CD4-positive, alpha-beta memory T cell (primary cell): Measurements from ENCODE around the gene TNFSF11. TPM values are rescaled to one million over a fixed set of nuclear protein-coding genes. Genes with fewer than 3 reads are reported as not detected.
A peak's percentile ranks its signal among the peaks of the same experiment; 100 is the strongest.
"Not testable (repeated sequence)": the region's sequence is repeated elsewhere in the genome, so short reads cannot be mapped to it uniquely, and the experiment has no call there.

Experiments used
- CTCF ChIA-PET: fragments of 350-600 bp; sonication (Branson Sonifier 250); formaldehyde crosslinking; loops from one replicate; lab custom pipeline; 2021; ENCODE audit warnings: inconsistent platforms; ENCODE audit not compliant: partially characterized antibody; lab: Charles Lee
- POLR2A ChIA-PET: fragments of 350-600 bp; sonication (Branson Sonifier 250); formaldehyde crosslinking; loops from one replicate; lab custom pipeline; 2021; ENCODE audit not compliant: partially characterized antibody; lab: Charles Lee
- DNase-seq, 5 donors: peaks; one replicate each; pipeline versions ENCODE4 v3.0.0 to v3.0.0-alpha.2; 2020 to 2022; ENCODE audit warnings: mixed read lengths in 1 of 5
- H3K27ac ChIP-seq: one replicate; pipeline ENCODE4 v1.7.0; 2013; ENCODE audit warnings: low read depth, low read length
- H3K27me3 ChIP-seq: 2 replicates; pipeline ENCODE4 v1.7.0; 2013; ENCODE audit warnings: mild to moderate bottlenecking, low read length, moderate library complexity; ENCODE audit not compliant: insufficient read depth
- H3K36me3 ChIP-seq: 2 replicates; pipeline ENCODE4 v1.7.0; 2013; ENCODE audit warnings: mild to moderate bottlenecking, low read length, moderate library complexity; ENCODE audit not compliant: insufficient read depth
- H3K4me1 ChIP-seq: 2 replicates; pipeline ENCODE4 v1.7.0; 2013; ENCODE audit warnings: mild to moderate bottlenecking, low read length, moderate library complexity; ENCODE audit not compliant: insufficient read depth
- H3K4me3 ChIP-seq, 2 donors: one replicate each; pipeline ENCODE4 v1.7.0; 2013; ENCODE audit warnings: low read length in 2 of 2, mild to moderate bottlenecking in 1 of 2
- H3K9me3 ChIP-seq, 2 donors: one replicate each; pipeline ENCODE4 v1.7.0; 2013; ENCODE audit warnings: low read length in 2 of 2, control low read depth in 1 of 2; ENCODE audit not compliant: control insufficient read depth in 1 of 2
- H3K27ac Mint-ChIP-seq, 7 donors: one replicate each; pipeline ENCODE4 v1.8.0; 2020 to 2021; ENCODE audit warnings: mixed read lengths in 7 of 7, mild to moderate bottlenecking in 6 of 7, inconsistent platforms in 3 of 7, moderate library complexity in 3 of 7
- H3K27me3 Mint-ChIP-seq, 2 donors: one replicate each; pipeline ENCODE4 v1.8.0; 2020 to 2021; ENCODE audit warnings: mixed read lengths in 2 of 2
- H3K36me3 Mint-ChIP-seq, 2 donors: one replicate each; pipeline ENCODE4 v1.8.0; 2020 to 2021; ENCODE audit warnings: mixed read lengths in 2 of 2, inconsistent platforms in 1 of 2, mild to moderate bottlenecking in 1 of 2
- H3K4me1 Mint-ChIP-seq, 4 donors: one replicate each; pipeline ENCODE4 v1.8.0; 2020 to 2021; ENCODE audit warnings: mixed read lengths in 4 of 4, mild to moderate bottlenecking in 1 of 4
- H3K4me3 Mint-ChIP-seq, 8 donors: one replicate each; pipeline ENCODE4 v1.8.0; 2020 to 2021; ENCODE audit warnings: mixed read lengths in 8 of 8, mild to moderate bottlenecking in 7 of 8, moderate library complexity in 6 of 8, inconsistent platforms in 3 of 8
- H3K9me3 Mint-ChIP-seq, 8 donors: one replicate each; pipeline ENCODE4 v1.8.0; 2020 to 2021; ENCODE audit warnings: mixed read lengths in 8 of 8, mild to moderate bottlenecking in 5 of 8, inconsistent platforms in 3 of 8, moderate library complexity in 1 of 8
- intact Hi-C: fragments of 100-400 bp; cut with micrococcal nuclease; formaldehyde crosslinking; loops from one replicate; pipeline ENCODE4 v1.15.1; 2023
- polyA plus RNA-seq, 2 donors: library from polyadenylated mRNA; unstranded; fragments of 300-500 nt; fragmentation: Illumina TruSeq; gene quantifications; one replicate each; pipeline ENCODE4 v1.2.3, GENCODE V29; 2021
- total RNA-seq, 2 experiments: library from RNA; stranded (reverse); gene quantifications; one replicate each; pipeline ENCODE4 v1.2.3, GENCODE V29; 2021

Gene TNFSF11
- total and polyA plus RNA-seq, 4 experiments from 2014 or later: 0.18 to 0.38 (median 0.33) TPM

- Histone ChIP-seq H3K4me3 (no peak overlapping the region), H3K9me3 (no peaks in the 10 kb centered on the region), H3K4me1 (no peaks in the 10 kb centered on the region), H3K27me3 (no peaks in the 10 kb centered on the region), H3K27ac (no peak overlapping the region), H3K36me3 (no peaks in the 10 kb centered on the region)
- H3K36me3 Mint-ChIP-seq: no peaks in the 10 kb centered on the region
- CTCF ChIA-PET: no interaction called here
- H3K4me3 Mint-ChIP-seq: no peak overlapping the region
- POLR2A ChIA-PET: no interaction called here
- no peak overlapping the region for H3K27ac Mint-ChIP-seq
- no peaks in the 10 kb centered on the region for H3K4me1 Mint-ChIP-seq
- no peak for DNase-seq
- intact Hi-C loops: no loop called here
- H3K9me3 Mint-ChIP-seq: no peaks in the 10 kb centered on the region
- H3K27me3 Mint-ChIP-seq: no peaks in the 10 kb centered on the region
These were observed 25.0 kb upstream of the TNFSF11 start for GRCh38 chr13:42548731-42549551.

GRCh38 chr13:42549552-42549936 lies 24.4 kb upstream of the TNFSF11 start:
- ChIA-PET POLR2A (no interaction called here), CTCF (no interaction called here)
- Histone ChIP-seq H3K27me3 (no peaks in the 10 kb centered on the region), H3K27ac (no peak overlapping the region), H3K4me1 (no peaks in the 10 kb centered on the region), H3K36me3 (no peaks in the 10 kb centered on the region), H3K9me3 (no peaks in the 10 kb centered on the region), H3K4me3 (no peak overlapping the region)
- no peaks in the 10 kb centered on the region for H3K27me3 Mint-ChIP-seq
- H3K4me3 Mint-ChIP-seq: no peak overlapping the region
- H3K36me3 Mint-ChIP-seq: no peaks in the 10 kb centered on the region
- peak overlapping the region in 1 of 7 donors; percentile 26 for H3K27ac Mint-ChIP-seq
- H3K9me3 Mint-ChIP-seq: no peaks in the 10 kb centered on the region
- intact Hi-C loops: no loop called here
- no peak for DNase-seq
- no peaks in the 10 kb centered on the region for H3K4me1 Mint-ChIP-seq

GRCh38 chr13:42551611-42552010 lies 22.3 kb upstream of the TNFSF11 start:
- Histone ChIP-seq H3K27ac (no peak overlapping the region), H3K36me3 (no peaks in the 10 kb centered on the region), H3K4me1 (no peaks in the 10 kb centered on the region), H3K4me3 (no peak overlapping the region), H3K27me3 (no peaks in the 10 kb centered on the region), H3K9me3 (no peaks in the 10 kb centered on the region)
- Mint-ChIP-seq H3K4me3 (no peak overlapping the region), H3K4me1 (no peaks in the 10 kb centered on the region), H3K36me3 (no peaks in the 10 kb centered on the region), H3K27ac (no peak overlapping the region), H3K27me3 (no peaks in the 10 kb centered on the region), H3K9me3 (no peaks in the 10 kb centered on the region)
- no peak for DNase-seq
- intact Hi-C loops: no loop called here
- CTCF ChIA-PET: no interaction called here
- POLR2A ChIA-PET: no interaction called here

GRCh38 chr13:42553098-42554046 lies 20.6 kb upstream of the TNFSF11 start:
- Mint-ChIP-seq H3K27ac (no peak overlapping the region), H3K4me1 (no peaks in the 10 kb centered on the region), H3K27me3 (no peaks in the 10 kb centered on the region), H3K4me3 (no peak overlapping the region), H3K9me3 (peaks cover 0 to 4% (median 0%) of the 10 kb centered on the region in 8 donors), H3K36me3 (no peaks in the 10 kb centered on the region)
- ChIA-PET CTCF (no interaction called here), POLR2A (no interaction called here)
- no peaks in the 10 kb centered on the region for H3K4me1 ChIP-seq
- DNase-seq: no peak
- H3K27ac ChIP-seq: no peak overlapping the region
- intact Hi-C loops: no loop called here
- no peak overlapping the region for H3K4me3 ChIP-seq
- H3K36me3 ChIP-seq: no peaks in the 10 kb centered on the region
- no peaks in the 10 kb centered on the region for H3K9me3 ChIP-seq
- no peaks in the 10 kb centered on the region for H3K27me3 ChIP-seq

GRCh38 chr13:42559057-42559456 lies 14.9 kb upstream of the TNFSF11 start:
- H3K27ac Mint-ChIP-seq: no peak overlapping the region
- CTCF ChIA-PET: no interaction called here
- intact Hi-C loops: no loop called here

GRCh38 chr13:42559573-42560218 lies 14.3 kb upstream of the TNFSF11 start:
- intact Hi-C loops, H3K36me3 Mint-ChIP-seq, POLR2A ChIA-PET, H3K4me1 Mint-ChIP-seq, H3K4me3 Mint-ChIP-seq, H3K27ac ChIP-seq, CTCF ChIA-PET, H3K36me3 ChIP-seq, H3K27me3 ChIP-seq, H3K4me3 ChIP-seq, H3K27me3 Mint-ChIP-seq, H3K9me3 ChIP-seq, H3K4me1 ChIP-seq, H3K27ac Mint-ChIP-seq, DNase-seq: not testable (repeated sequence)
- H3K9me3 Mint-ChIP-seq: peaks cover 0 to 11% (median 3%) of the 10 kb centered on the region in 8 donors

More at GRCh38 chr13:42559057-42559456, 14.9 kb upstream of the TNFSF11 start:
- no peaks in the 10 kb centered on the region for H3K4me1 ChIP-seq
- no peak for DNase-seq
- no peaks in the 10 kb centered on the region for H3K27me3 ChIP-seq
- H3K9me3 ChIP-seq: no peaks in the 10 kb centered on the region
- H3K36me3 ChIP-seq: no peaks in the 10 kb centered on the region
- no peak overlapping the region for H3K4me3 ChIP-seq
- POLR2A ChIA-PET: no interaction called here
- H3K27me3 Mint-ChIP-seq: peaks cover 0 to 2% of the 10 kb centered on the region in 2 donors
- no peak overlapping the region for H3K27ac ChIP-seq
- H3K36me3 Mint-ChIP-seq: peaks cover 0 to 7% of the 10 kb centered on the region in 2 donors
- H3K4me3 Mint-ChIP-seq: no peak overlapping the region
- no peaks in the 10 kb centered on the region for H3K4me1 Mint-ChIP-seq
- peaks cover 0 to 9% (median under 1%) of the 10 kb centered on the region in 8 donors for H3K9me3 Mint-ChIP-seq

GRCh38 chr13:42560320-42560719 lies 13.6 kb upstream of the TNFSF11 start:
- H3K4me1 Mint-ChIP-seq, H3K4me1 ChIP-seq, intact Hi-C loops, H3K27ac Mint-ChIP-seq, CTCF ChIA-PET, H3K27me3 ChIP-seq, H3K36me3 Mint-ChIP-seq, POLR2A ChIA-PET, DNase-seq, H3K9me3 ChIP-seq, H3K27me3 Mint-ChIP-seq, H3K36me3 ChIP-seq, H3K4me3 Mint-ChIP-seq, H3K4me3 ChIP-seq, H3K27ac ChIP-seq: not testable (repeated sequence)
- H3K9me3 Mint-ChIP-seq: peaks cover 0 to 11% (median 4%) of the 10 kb centered on the region in 8 donors
